ENCODE results near the gene STK10.

Gene STK10

DNA sequence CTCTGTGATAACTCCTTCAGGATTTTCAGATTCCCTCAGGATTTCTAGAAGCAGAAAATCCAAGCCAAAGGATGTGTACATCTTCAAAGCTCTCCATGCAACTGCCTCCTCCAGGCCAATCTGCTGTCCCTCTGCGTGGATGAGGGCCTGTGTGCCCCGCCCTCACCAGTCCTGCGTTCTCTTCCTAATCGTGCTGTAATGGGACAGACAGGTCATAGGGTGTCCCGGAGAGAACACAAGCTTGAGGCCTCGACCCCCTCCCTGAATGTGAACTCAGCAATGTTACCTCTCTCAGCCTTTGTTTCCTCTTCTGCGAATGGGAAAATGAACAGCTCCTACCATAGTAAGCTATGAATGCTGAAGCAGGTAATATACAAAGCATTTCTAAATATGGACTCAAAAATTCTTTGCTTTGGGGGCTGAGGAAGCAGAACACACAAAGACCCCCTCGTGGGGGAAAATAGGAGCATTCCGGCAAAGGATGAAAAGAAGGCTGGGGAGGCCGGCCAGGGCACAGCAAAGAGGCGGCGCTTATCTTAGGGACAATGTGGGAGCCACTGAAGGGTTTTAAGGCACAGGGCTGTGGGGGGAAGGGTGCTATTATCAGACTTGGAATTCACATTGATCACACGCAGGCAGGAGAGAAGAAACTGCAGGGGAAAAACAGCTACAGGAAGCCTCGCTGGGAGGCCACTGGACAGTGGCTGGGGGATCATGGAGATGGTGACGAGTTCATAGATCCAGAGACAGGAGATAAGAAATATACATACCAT lies 124.4 kb downstream of the STK10 start:
- no peak overlapping the region for H3K4me3 ChIP-seq (ENCODE audit: low read depth, low read length)
- TF ChIP-seq, protein P1, sequence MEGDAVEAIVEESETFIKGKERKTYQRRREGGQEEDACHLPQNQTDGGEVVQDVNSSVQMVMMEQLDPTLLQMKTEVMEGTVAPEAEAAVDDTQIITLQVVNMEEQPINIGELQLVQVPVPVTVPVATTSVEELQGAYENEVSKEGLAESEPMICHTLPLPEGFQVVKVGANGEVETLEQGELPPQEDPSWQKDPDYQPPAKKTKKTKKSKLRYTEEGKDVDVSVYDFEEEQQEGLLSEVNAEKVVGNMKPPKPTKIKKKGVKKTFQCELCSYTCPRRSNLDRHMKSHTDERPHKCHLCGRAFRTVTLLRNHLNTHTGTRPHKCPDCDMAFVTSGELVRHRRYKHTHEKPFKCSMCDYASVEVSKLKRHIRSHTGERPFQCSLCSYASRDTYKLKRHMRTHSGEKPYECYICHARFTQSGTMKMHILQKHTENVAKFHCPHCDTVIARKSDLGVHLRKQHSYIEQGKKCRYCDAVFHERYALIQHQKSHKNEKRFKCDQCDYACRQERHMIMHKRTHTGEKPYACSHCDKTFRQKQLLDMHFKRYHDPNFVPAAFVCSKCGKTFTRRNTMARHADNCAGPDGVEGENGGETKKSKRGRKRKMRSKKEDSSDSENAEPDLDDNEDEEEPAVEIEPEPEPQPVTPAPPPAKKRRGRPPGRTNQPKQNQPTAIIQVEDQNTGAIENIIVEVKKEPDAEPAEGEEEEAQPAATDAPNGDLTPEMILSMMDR (IDR thresholded peaks at IDR 0.05; ENCODE audit: low read depth, low read length) = no peak

DNA sequence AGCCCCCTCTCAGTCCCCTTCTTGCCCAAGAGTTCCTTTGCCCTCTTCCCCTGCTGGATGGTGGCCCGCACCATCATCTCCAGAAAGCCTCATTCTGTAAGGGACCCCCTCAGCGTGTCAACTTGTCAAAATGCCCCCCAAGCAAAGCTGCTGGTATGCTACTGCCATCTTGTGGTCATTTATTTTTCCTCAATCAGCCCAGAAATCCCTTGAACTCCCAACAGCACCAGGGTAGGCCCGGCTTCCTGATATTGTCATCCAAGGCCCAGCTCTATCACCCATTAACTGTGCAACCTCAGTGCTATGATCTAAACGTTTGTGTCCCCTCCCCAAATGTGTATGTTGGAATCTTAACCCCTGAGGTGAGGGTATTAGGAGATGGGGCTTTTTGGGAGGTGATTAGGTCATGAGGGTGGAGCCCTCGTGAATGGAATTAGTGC lies 128.3 kb downstream of the STK10 start:
- TF ChIP-seq, protein P1 (IDR thresholded peaks at IDR 0.05; ENCODE audit: low read depth, low read length) = peak; percentile 43
- H3K4me3 ChIP-seq (ENCODE audit: low read depth, low read length) = no peak overlapping the region

DNA sequence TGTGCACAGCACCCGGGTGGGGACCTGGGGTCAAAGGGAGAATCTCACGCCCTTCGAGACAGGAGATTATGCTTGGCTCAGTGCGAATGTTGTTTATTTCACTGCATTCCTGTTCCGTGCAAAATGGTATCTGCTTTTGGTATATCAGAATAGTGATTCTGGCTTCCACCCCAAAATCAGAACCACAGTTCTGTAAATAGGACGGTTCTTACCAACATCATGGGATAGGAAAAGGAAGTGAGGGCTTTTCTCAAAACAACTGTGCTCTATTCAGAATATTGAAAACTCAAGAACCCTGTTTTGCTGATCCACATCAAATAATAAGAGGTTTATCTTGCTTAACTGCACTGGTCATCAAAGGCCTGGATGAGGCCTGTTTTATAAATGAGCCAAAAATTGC lies 129.9 kb downstream of the STK10 start:
- TF ChIP-seq, protein P1 (IDR thresholded peaks at IDR 0.05; ENCODE audit: low read depth, low read length) = no peak
- no peak overlapping the region for H3K4me3 ChIP-seq (ENCODE audit: low read depth, low read length)

DNA sequence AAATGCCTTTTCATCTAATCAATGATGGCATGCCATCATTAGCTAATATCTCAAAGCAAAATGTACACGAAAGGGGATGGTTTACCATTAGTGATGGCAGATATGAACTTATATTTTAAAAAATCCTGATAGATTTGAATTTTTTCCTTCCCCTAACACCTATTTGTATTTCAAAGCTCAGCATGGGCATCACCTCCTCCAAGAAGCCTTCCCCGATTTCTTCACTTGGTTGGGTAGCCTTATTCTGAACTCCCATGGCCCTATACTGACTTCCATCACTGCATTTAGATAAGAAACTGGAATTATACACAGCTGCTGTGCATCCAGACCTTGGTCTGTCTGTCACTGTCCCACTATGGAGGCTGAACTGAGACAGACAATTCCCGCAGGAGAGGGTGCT lies 132.0 kb downstream of the STK10 start:
- no peak overlapping the region for H3K4me3 ChIP-seq (ENCODE audit: low read depth, low read length)
- TF ChIP-seq, protein P1 (IDR thresholded peaks at IDR 0.05; ENCODE audit: low read depth, low read length) = no peak

DNA sequence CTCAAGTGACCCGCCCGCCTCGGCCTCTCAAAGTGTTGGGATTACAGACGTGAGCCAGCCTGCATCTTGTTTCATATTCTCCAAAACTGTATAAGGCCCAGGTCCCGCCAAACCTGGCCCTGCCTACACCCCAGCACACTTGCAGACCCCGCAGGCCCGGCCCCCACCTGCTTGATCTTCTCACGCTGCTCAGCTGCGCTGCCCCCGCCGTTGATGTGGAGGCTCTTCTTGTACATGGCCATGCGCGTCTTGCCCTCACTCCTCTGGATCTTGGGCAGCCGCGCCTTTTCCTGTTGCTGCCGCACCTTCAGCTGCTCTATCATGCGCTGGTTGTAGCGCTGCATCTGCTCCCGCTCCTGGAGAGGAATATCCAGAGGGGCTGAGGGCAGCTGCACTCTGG lies 132.6 kb downstream of the STK10 start:
- TF ChIP-seq, protein P1 (IDR thresholded peaks at IDR 0.05; ENCODE audit: low read depth, low read length) = no peak
- no peak overlapping the region for H3K4me3 ChIP-seq (ENCODE audit: low read depth, low read length)

GRCh38 chr5:172054611-172055153 lies 133.3 kb downstream of the STK10 start:
- TF ChIP-seq, protein P1 (IDR thresholded peaks at IDR 0.05; ENCODE audit: low read depth, low read length) = no peak
- H3K4me3 ChIP-seq (ENCODE audit: low read depth, low read length) = no peak overlapping the region

DNA sequence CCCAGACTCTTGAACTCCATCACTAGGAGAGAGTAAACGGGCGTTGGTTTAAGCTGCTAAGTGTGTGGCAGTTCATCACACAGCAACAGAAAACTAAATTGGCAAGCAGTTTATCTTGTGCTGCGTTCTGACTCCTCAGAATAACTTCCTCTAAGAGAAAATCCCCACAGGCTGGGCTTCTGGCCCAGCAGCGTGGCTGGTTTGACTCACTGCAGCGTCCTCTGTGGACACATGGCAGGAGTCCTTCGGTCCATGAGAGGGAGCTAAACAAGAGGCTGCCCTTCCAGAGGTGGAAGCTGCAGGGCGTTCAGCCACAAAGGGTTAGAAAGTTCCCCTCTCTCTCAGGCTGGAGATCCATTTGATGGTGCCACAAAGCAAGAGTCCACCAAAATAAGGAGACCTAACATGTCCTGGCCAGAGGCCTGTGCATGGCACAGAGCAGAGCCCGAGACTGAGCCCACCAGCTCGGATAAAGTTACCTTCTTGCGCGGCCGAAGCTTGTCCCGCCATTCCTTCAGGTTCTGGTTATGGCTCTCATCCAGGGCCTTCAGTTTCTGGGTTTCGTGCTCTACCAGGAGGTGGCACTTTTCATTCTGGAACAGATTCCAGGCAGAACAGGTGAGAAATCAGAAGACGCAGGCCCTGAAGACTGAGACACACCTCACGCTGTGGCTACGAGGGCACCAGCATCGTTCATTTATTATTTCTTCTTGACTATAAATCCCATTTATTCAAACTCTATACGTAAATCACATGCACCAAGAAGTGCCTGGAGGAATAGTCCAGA lies 135.4 kb downstream of the STK10 start:
- TF ChIP-seq, protein P1 (IDR thresholded peaks at IDR 0.05; ENCODE audit: low read depth, low read length) = no peak

More for the DNA sequence above, 135.4 kb downstream of the STK10 start:
- no peak overlapping the region for H3K4me3 ChIP-seq (ENCODE audit: low read depth, low read length)

All from WI38 (cell line).